ENCODE measurements around the gene MMP28.

MMP28 gene

GRCh38 chr17:35742896-35743477, 52.5 kb downstream of the MMP28 start:
- no peak for DNase-seq

GRCh38 chr17:35742496-35742895, 52.9 kb downstream of the MMP28 start:
- no peak for DNase-seq

- no peak for DNase-seq
These were observed 54.2 kb downstream of the MMP28 start for GRCh38 chr17:35740997-35741931.

- DNase-seq = no peak
These were observed 55.2 kb downstream of the MMP28 start for GRCh38 chr17:35740216-35740615.

GRCh38 chr17:35738519-35739133, 56.8 kb downstream of the MMP28 start:
- DNase-seq = no peak

GRCh38 chr17:35736236-35736635, 59.2 kb downstream of the MMP28 start:
- no peak for DNase-seq

GRCh38 chr17:35735036-35735805, 60.2 kb downstream of the MMP28 start:
- DNase-seq = no peak

- DNase-seq = no peak
These were observed 61.0 kb downstream of the MMP28 start for GRCh38 chr17:35734396-35734795.

GRCh38 chr17:35733366-35733765, 62.1 kb downstream of the MMP28 start:
- DNase-seq = no peak

- DNase-seq = no peak
These were observed 62.7 kb downstream of the MMP28 start for GRCh38 chr17:35732806-35733136.

- no peak for DNase-seq
These were observed 63.3 kb downstream of the MMP28 start for GRCh38 chr17:35731917-35732805.

- peak in 3 of 4 experiments; percentile 15 to 19 (median 16) for DNase-seq
These were observed 64.1 kb downstream of the MMP28 start, which contains the start of gene RASL10B for GRCh38 chr17:35731239-35731916. Gene RASL10B, plus strand, starts transcription at chr17:35731639. Its CDS starts 3,546 bp downstream, at chr17:35735185.

- no peak for DNase-seq
These were observed 64.9 kb downstream of the MMP28 start for GRCh38 chr17:35730400-35731005.

GRCh38 chr17:35729405-35729833, 66.0 kb downstream of the MMP28 start:
- DNase-seq = no peak

- DNase-seq = no peak
These were observed 66.9 kb downstream of the MMP28 start for GRCh38 chr17:35728551-35728950.

- DNase-seq = no peak
These were observed 67.8 kb downstream of the MMP28 start for GRCh38 chr17:35727635-35728034.

- DNase-seq = no peak
These were observed 68.4 kb downstream of the MMP28 start for GRCh38 chr17:35726953-35727460.

- DNase-seq = no peak
These were observed 69.1 kb downstream of the MMP28 start for GRCh38 chr17:35726127-35726952.

- no peak for DNase-seq
These were observed 69.7 kb downstream of the MMP28 start for GRCh38 chr17:35725802-35726126.

- DNase-seq = no peak
These were observed 70.4 kb downstream of the MMP28 start for GRCh38 chr17:35725058-35725457.
